ENCODE results near the gene PCED1B.

Gene PCED1B

GRCh38 chr12:47091009-47091408 is 11.6 kb downstream of the PCED1B start:
- TF ChIP-seq CTCF (conservative IDR thresholded peaks at IDR 0.05; ENCODE audit: low read length) = no peak
- no peak for DNase-seq (ENCODE audit: low read depth)
- no peak overlapping the region for H3K4me3 ChIP-seq (ENCODE audit: low read length)

- TF ChIP-seq CTCF (conservative IDR thresholded peaks at IDR 0.05; ENCODE audit: low read length) = no peak
- H3K4me3 ChIP-seq (ENCODE audit: low read length) = no peak overlapping the region
- no peak for DNase-seq (ENCODE audit: low read depth)
Observed at GRCh38 chr12:47094804-47095203, 15.4 kb downstream of the PCED1B start.

- no peak overlapping the region for H3K4me3 ChIP-seq (ENCODE audit: low read length)
- peak; percentile 92 for DNase-seq (ENCODE audit: low read depth)
- no peak for TF ChIP-seq CTCF (conservative IDR thresholded peaks at IDR 0.05; ENCODE audit: low read length)
Observed at GRCh38 chr12:47095446-47096236, 16.2 kb downstream of the PCED1B start.

- DNase-seq (ENCODE audit: low read depth) = peak; percentile 41
Observed at GRCh38 chr12:47097276-47097896, 18.0 kb downstream of the PCED1B start.

GRCh38 chr12:47098099-47098498 is 18.7 kb downstream of the PCED1B start:
- DNase-seq (ENCODE audit: low read depth) = no peak
- no peak overlapping the region for H3K4me3 ChIP-seq (ENCODE audit: low read length)
- no peak for TF ChIP-seq CTCF (conservative IDR thresholded peaks at IDR 0.05; ENCODE audit: low read length)

More at GRCh38 chr12:47097276-47097896, 18.0 kb downstream of the PCED1B start:
- TF ChIP-seq CTCF (conservative IDR thresholded peaks at IDR 0.05; ENCODE audit: low read length) = no peak
- H3K4me3 ChIP-seq (ENCODE audit: low read length) = no peak overlapping the region

- DNase-seq (ENCODE audit: low read depth) = no peak
- no peak overlapping the region for H3K4me3 ChIP-seq (ENCODE audit: low read length)
- TF ChIP-seq CTCF (conservative IDR thresholded peaks at IDR 0.05; ENCODE audit: low read length) = no peak
Observed at GRCh38 chr12:47099610-47100009, 20.2 kb downstream of the PCED1B start.

- DNase-seq (ENCODE audit: low read depth) = no peak
- H3K4me3 ChIP-seq (ENCODE audit: low read length) = no peak overlapping the region
- TF ChIP-seq CTCF (conservative IDR thresholded peaks at IDR 0.05; ENCODE audit: low read length) = no peak
Observed at GRCh38 chr12:47100160-47100559, 20.7 kb downstream of the PCED1B start.
